Measurements from ENCODE around the gene MORF4L1.

- TF ChIP-seq CTCF (IDR thresholded peaks at IDR 0.05) (no peak), POLR2A (IDR thresholded peaks at IDR 0.05) (no peak)
These were observed 60.6 kb downstream of the MORF4L1 start for GRCh38 chr15:78933187-78933822.
